Panc1 (cell line): ENCODE data around the gene ACMSD. TPM values are rescaled to one million over a fixed set of nuclear protein-coding genes. Genes with fewer than 3 reads are reported as not detected.

Experiments used
- ATAC-seq: fragments of 200-7000 bp; cut with Tn5 transposase; 2 replicates; pipeline ENCODE4 v1.9.1; 2020; ENCODE audit warnings: mild to moderate bottlenecking, moderate library complexity
- BruUV-seq: library from RNA; stranded (reverse); fragments of 400-500 nt; replicated peaks from 2 replicates; lab custom pipeline; 2021; lab: Mats Ljungman, UMichigan
- CTCF ChIA-PET: fragments of 300-600 bp; sonication (Branson Sonifier 250); formaldehyde crosslinking; loops from one replicate; lab custom pipeline; 2022; ENCODE audit warnings: antibody characterized with exemption; lab: Charles Lee
- POLR2A ChIA-PET: fragments of 300-600 bp; sonication (Branson Sonifier 250); formaldehyde crosslinking; loops from one replicate; lab custom pipeline; 2022; ENCODE audit warnings: antibody characterized with exemption; lab: Charles Lee
- DNase-seq: peaks from one replicate; pipeline ENCODE4 v3.0.0-alpha.2; 2010; ENCODE audit warnings: low read depth, low spot score
- H3K27ac ChIP-seq: 2 replicates; pipeline ENCODE4 v1.5.1; 2011; ENCODE audit warnings: mild to moderate bottlenecking, low read length, inconsistent platforms
- H3K27me3 ChIP-seq: fragments of 200-500 bp; sonication (Bioruptor generic); 2 replicates; pipeline ENCODE4 v1.6.0; 2014; ENCODE audit warnings: low read length, inconsistent platforms; ENCODE audit not compliant: control insufficient read depth, insufficient read depth
- H3K36me3 ChIP-seq: fragments of 200-500 bp; sonication (Bioruptor generic); 2 replicates; pipeline ENCODE4 v1.5.1; 2014; ENCODE audit warnings: inconsistent platforms, mild to moderate bottlenecking, low read length, moderate library complexity; ENCODE audit not compliant: control insufficient read depth, insufficient read depth
- H3K4me1 ChIP-seq: 2 replicates; pipeline ENCODE4 v1.5.1; 2011; ENCODE audit warnings: inconsistent platforms, mild to moderate bottlenecking, low read length, moderate library complexity; ENCODE audit not compliant: control insufficient read depth, insufficient read depth
- H3K4me3 ChIP-seq, 2 experiments: 2 replicates each; pipeline ENCODE4 v1.5.1; 2011 to 2012; ENCODE audit warnings: low read depth in 2 of 2, low read length in 2 of 2, mild to moderate bottlenecking in 2 of 2, inconsistent platforms in 1 of 2, moderate library complexity in 1 of 2
- H3K9me3 ChIP-seq: fragments of 200-500 bp; sonication (Bioruptor generic); 2 replicates; pipeline ENCODE4 v1.5.1; 2014; ENCODE audit warnings: low read depth, mild to moderate bottlenecking, inconsistent platforms, low read length, moderate library complexity; ENCODE audit not compliant: control insufficient read depth, insufficient read depth
- CTCF ChIP-seq: fragments of 450-650 bp; IDR thresholded peaks from 2 replicates; pipeline ENCODE4 v1.5.1; 2017; ENCODE audit warnings: mild to moderate bottlenecking
- POLR2AphosphoS5 ChIP-seq: IDR thresholded peaks from 2 replicates; pipeline ENCODE4 v1.6.1; 2012; ENCODE audit warnings: mild to moderate bottlenecking, low read depth, low read length, moderate library complexity
- REST ChIP-seq, 2 experiments: IDR thresholded peaks; 2 replicates each; pipeline ENCODE4 v1.6.1; 2011 to 2012; ENCODE audit warnings: low read depth in 2 of 2, control low read depth in 1 of 2, low read length in 1 of 2, mild to moderate bottlenecking in 1 of 2, moderate library complexity in 1 of 2; ENCODE audit not compliant: insufficient read depth in 1 of 2
- SIN3A ChIP-seq: IDR thresholded peaks from 2 replicates; pipeline ENCODE4 v1.6.1; 2012; ENCODE audit warnings: low read depth, mild to moderate bottlenecking, low read length, moderate library complexity, borderline replicate concordance; ENCODE audit not compliant: insufficient read depth
- TCF7L2 ChIP-seq: IDR thresholded peaks from 2 replicates; pipeline ENCODE4 v1.6.1; 2011; ENCODE audit warnings: mild to moderate bottlenecking, low read depth, low read length, inconsistent platforms
- in situ Hi-C: cut with HindIII; loops from 2 replicates; pipeline ENCODE4 v1.10.0; 2016; ENCODE audit warnings: low sequenced_read_pairs, low pct_unique_long_range_greater_than_20kb
- intact Hi-C: fragments of 100-400 bp; cut with micrococcal nuclease; formaldehyde crosslinking; loops from one replicate; pipeline ENCODE4 v1.10.0; 2022; ENCODE audit not compliant: unreplicated experiment
- total RNA-seq: library from RNA; stranded (reverse); gene quantifications from one replicate; pipeline ENCODE4 v1.2.1, GENCODE V29; 2021; ENCODE audit not compliant: unreplicated experiment

ACMSD gene
- total RNA-seq, 1 experiment from 2014 or later = not detected

- DNase-seq (no peak), ATAC-seq (no peak)
- H3K36me3 ChIP-seq = no peaks in the 10 kb centered on the region
- intact Hi-C loops (no loop called here), in situ Hi-C loops (no loop called here)
- H3K27me3 ChIP-seq = no peaks in the 10 kb centered on the region
- POLR2A ChIA-PET = no interaction called here
- no peak overlapping the region for H3K4me3 ChIP-seq
- no TSS peak for BruUV-seq
- CTCF ChIA-PET = no interaction called here
- H3K9me3 ChIP-seq = peaks cover 2% of the 10 kb centered on the region; the same call in 1 of the 2 replicates
- no peak for TF ChIP-seq CTCF
- no peak overlapping the region for H3K27ac ChIP-seq
- H3K4me1 ChIP-seq = no peaks in the 10 kb centered on the region
Measured at GRCh38 chr2:134910763-134911399, 72.5 kb downstream of the ACMSD start.

DNA sequence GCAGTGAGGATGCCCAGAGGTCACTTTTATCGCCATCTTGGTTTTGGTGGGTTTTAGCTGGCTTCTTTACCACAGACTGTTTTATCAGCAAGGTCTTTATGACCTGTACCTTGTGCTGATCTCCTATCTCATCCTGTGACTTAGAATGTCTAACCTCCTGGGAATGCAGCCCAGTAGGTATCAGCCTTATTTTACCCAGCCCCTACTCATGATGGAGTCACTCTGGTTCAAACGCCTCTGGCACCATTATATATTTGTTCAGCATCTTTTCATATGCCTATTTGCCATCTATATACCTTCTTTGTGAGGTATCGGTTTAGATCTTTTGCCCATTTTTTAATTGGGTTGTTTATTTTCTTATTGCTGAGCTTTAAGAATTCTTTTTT is 73.0 kb downstream of the ACMSD start:
- DNase-seq = no peak
- intact Hi-C loops (no loop called here), in situ Hi-C loops (no loop called here)
- no TSS peak for BruUV-seq
- no peak for ATAC-seq
- ChIA-PET CTCF (no interaction called here), POLR2A (interaction anchor here (0.6 kb wide), 1 partner anchor 236 kb away, joined by 4 read pairs; no protein-coding TSS in a partner anchor)
- no peaks in the 10 kb centered on the region for H3K4me1 ChIP-seq
- no peaks in the 10 kb centered on the region for H3K36me3 ChIP-seq
- TF ChIP-seq CTCF (no peak), SIN3A (no peak), REST (IDR thresholded peaks at IDR 0.05; ENCODE audit: insufficient read depth in 1 of 2, low read depth in 2 of 2, low read length in 1 of 2) (no peak), POLR2AphosphoS5 (no peak), TCF7L2 (no peak)
- no peak overlapping the region for H3K4me3 ChIP-seq
- no peak overlapping the region for H3K27ac ChIP-seq
- H3K27me3 ChIP-seq = no peaks in the 10 kb centered on the region
- H3K9me3 ChIP-seq = peaks cover 2% of the 10 kb centered on the region; the same call in 1 of the 2 replicates
